GM21825 (cell line): ENCODE measurements around the gene ZNF296.
A peak's percentile ranks its signal among the peaks of the same experiment; 100 is the strongest.

Source experiments
- ATAC-seq: cut with Tn5 transposase; IDR thresholded peaks from one replicate; pipeline ENCODE4 v1.9.1; 2021; ENCODE audit warnings: mild to moderate bottlenecking, moderate library complexity; ENCODE audit not compliant: unreplicated experiment

Gene ZNF296

GRCh38 chr19:45103508-45104319, 27.4 kb upstream of the ZNF296 start:
- ATAC-seq = no peak

GRCh38 chr19:45103156-45103507, 26.9 kb upstream of the ZNF296 start:
- no peak for ATAC-seq

- ATAC-seq = no peak
Observed at GRCh38 chr19:45102481-45102880, 26.2 kb upstream of the ZNF296 start.

GRCh38 chr19:45101806-45102205, 25.5 kb upstream of the ZNF296 start:
- ATAC-seq = no peak

GRCh38 chr19:45100846-45101252, 24.6 kb upstream of the ZNF296 start:
- ATAC-seq = no peak

- ATAC-seq = no peak
Observed at GRCh38 chr19:45100201-45100600, 23.9 kb upstream of the ZNF296 start.

- no peak for ATAC-seq
Observed at GRCh38 chr19:45099467-45100191, 23.4 kb upstream of the ZNF296 start.

- no peak for ATAC-seq
Observed at GRCh38 chr19:45098521-45099466, 22.5 kb upstream of the ZNF296 start.

- ATAC-seq = no peak
Observed at GRCh38 chr19:45097776-45098520, 21.7 kb upstream of the ZNF296 start.

- ATAC-seq = no peak
Observed at GRCh38 chr19:45097450-45097775, 21.1 kb upstream of the ZNF296 start.

GRCh38 chr19:45096700-45097099, 20.4 kb upstream of the ZNF296 start:
- no peak for ATAC-seq

- no peak for ATAC-seq
Observed at GRCh38 chr19:45095496-45096413, 19.5 kb upstream of the ZNF296 start.

- no peak for ATAC-seq
Observed at GRCh38 chr19:45094707-45095106, 18.4 kb upstream of the ZNF296 start.

GRCh38 chr19:45094137-45094536, 17.9 kb upstream of the ZNF296 start:
- ATAC-seq = no peak

- ATAC-seq = peak; percentile 47
Observed at GRCh38 chr19:45092747-45093678, 16.7 kb upstream of the ZNF296 start, which contains the start of gene PPP1R37. PPP1R37 (plus strand) TSS chr19:45093179; CDS start chr19:45093326, 147 bp downstream.

GRCh38 chr19:45091031-45091923, 15.0 kb upstream of the ZNF296 start:
- peak; percentile 61 for ATAC-seq

- ATAC-seq = no peak
Observed at GRCh38 chr19:45090606-45091005, 14.3 kb upstream of the ZNF296 start.
